Measurements from ENCODE around the gene LRRC8C.

- TF ChIP-seq, protein P1, sequence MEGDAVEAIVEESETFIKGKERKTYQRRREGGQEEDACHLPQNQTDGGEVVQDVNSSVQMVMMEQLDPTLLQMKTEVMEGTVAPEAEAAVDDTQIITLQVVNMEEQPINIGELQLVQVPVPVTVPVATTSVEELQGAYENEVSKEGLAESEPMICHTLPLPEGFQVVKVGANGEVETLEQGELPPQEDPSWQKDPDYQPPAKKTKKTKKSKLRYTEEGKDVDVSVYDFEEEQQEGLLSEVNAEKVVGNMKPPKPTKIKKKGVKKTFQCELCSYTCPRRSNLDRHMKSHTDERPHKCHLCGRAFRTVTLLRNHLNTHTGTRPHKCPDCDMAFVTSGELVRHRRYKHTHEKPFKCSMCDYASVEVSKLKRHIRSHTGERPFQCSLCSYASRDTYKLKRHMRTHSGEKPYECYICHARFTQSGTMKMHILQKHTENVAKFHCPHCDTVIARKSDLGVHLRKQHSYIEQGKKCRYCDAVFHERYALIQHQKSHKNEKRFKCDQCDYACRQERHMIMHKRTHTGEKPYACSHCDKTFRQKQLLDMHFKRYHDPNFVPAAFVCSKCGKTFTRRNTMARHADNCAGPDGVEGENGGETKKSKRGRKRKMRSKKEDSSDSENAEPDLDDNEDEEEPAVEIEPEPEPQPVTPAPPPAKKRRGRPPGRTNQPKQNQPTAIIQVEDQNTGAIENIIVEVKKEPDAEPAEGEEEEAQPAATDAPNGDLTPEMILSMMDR (IDR thresholded peaks at IDR 0.05), result no peak
- no peak for TF ChIP-seq POLR2A (IDR thresholded peaks at IDR 0.05)
Measured at GRCh38 chr1:89758156-89758555, 125.2 kb downstream of the LRRC8C start.

Data from right lobe of liver (tissue), 4 donors.